ENCODE data around the gene PBX1.

DNA sequence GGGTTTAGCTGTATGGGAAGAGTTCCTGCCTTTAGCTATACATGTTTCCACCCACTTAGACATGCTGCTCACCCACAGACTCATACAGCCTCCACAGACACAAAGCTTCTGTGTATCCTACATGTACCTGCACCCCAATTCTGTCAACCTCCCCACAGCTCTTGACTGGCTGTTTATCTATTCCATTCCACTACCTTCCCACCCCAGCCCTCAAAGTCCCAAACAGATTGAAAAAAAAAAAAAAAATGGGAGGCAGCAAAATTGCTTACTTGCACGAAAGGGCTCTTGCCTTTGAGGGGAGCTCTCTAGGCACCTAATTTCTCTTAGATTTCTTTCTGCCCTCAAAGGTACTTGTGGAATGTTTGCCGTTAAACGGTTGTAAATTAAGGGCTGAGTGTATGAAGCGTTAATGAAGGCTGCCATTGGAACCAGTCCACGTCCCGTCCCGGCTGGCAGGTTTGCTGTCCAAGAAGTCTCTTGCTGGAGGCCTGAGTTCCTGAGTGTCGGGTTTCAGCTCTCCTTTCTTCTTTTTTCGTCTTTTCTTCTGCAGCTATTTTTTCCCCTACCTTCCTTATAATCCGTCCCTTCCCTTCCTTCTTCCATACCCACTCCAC, 43.6 kb downstream of the PBX1 start:
- TF ChIP-seq, protein P1, sequence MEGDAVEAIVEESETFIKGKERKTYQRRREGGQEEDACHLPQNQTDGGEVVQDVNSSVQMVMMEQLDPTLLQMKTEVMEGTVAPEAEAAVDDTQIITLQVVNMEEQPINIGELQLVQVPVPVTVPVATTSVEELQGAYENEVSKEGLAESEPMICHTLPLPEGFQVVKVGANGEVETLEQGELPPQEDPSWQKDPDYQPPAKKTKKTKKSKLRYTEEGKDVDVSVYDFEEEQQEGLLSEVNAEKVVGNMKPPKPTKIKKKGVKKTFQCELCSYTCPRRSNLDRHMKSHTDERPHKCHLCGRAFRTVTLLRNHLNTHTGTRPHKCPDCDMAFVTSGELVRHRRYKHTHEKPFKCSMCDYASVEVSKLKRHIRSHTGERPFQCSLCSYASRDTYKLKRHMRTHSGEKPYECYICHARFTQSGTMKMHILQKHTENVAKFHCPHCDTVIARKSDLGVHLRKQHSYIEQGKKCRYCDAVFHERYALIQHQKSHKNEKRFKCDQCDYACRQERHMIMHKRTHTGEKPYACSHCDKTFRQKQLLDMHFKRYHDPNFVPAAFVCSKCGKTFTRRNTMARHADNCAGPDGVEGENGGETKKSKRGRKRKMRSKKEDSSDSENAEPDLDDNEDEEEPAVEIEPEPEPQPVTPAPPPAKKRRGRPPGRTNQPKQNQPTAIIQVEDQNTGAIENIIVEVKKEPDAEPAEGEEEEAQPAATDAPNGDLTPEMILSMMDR (IDR thresholded peaks at IDR 0.05; ENCODE audit: low read depth, low read length, missing input control), result no peak
- TF ChIP-seq SP1 (IDR thresholded peaks at IDR 0.05), result no peak
- no peak for TF ChIP-seq JUND (IDR thresholded peaks at IDR 0.05)
- no peak for TF ChIP-seq EGR1 (IDR thresholded peaks at IDR 0.05; ENCODE audit: low read depth in 2 of 2)
- no peak for TF ChIP-seq YY1 (IDR thresholded peaks at IDR 0.05)
- TF ChIP-seq, protein P2, sequence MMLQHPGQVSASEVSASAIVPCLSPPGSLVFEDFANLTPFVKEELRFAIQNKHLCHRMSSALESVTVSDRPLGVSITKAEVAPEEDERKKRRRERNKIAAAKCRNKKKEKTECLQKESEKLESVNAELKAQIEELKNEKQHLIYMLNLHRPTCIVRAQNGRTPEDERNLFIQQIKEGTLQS (IDR thresholded peaks at IDR 0.05), result no peak
